K562 (cell line): ENCODE measurements around the gene INS. TPM values are rescaled to one million over a fixed set of nuclear protein-coding genes. Genes with fewer than 3 reads are reported as not detected.

Experiments used
- ATAC-seq: fragments of 200-7000 bp; cut with Tn5 transposase; 3 replicates; pipeline ENCODE4 v1.9.1; 2020; ENCODE audit warnings: moderate library complexity
- BruUV-seq: library from RNA; stranded (reverse); fragments of 400-500 nt; replicated peaks from 2 replicates; lab custom pipeline; 2021; lab: Mats Ljungman, UMichigan
- CTCF ChIA-PET: fragments of 300-600 bp; formaldehyde crosslinking; extraction: SDS; loops from one replicate; lab custom pipeline; 2021; ENCODE audit warnings: low intra/inter-chr PET ratio; lab: Yijun Ruan, JAX
- POLR2A ChIA-PET: fragments of 300-600, 350-650 bp; sonication (Branson Sonifier 250); formaldehyde crosslinking; extraction: SDS; loops from one replicate; lab custom pipeline; 2021; ENCODE audit warnings: antibody characterized with exemption, inconsistent platforms; lab: Yijun Ruan, JAX
- DNase-seq, 4 experiments: peaks; one replicate each; pipeline versions ENCODE4 v3.0.0 to v3.0.0-alpha.2; 2011 to 2018; ENCODE audit warnings: low spot score in 3 of 4, mixed read lengths in 3 of 4; ENCODE audit errors: extremely low read depth in 1 of 4
- FAIRE-seq: peaks from 2 replicates; lab custom pipeline; 2011; peaks lifted over from hg19 to GRCh38; lab: Jason Lieb, UNC
- H2AFZ ChIP-seq: 2 replicates; pipeline ENCODE4 v1.6.0; 2011; ENCODE audit warnings: low read depth, low read length, control low read depth, inconsistent platforms
- H3K27ac ChIP-seq: fragments of 200-600 bp; 3 replicates; pipeline ENCODE4 v1.8.0; 2011; ENCODE audit warnings: low read depth, mild to moderate bottlenecking, control low read depth, inconsistent platforms, low read length, moderate library complexity, mixed read lengths; ENCODE audit errors: extremely low read depth
- H3K27me3 ChIP-seq, 2 experiments: fragments of 300-600 bp in 1 of 2; 2 replicates in 1 of 2; 3 replicates in 1 of 2; pipeline versions ENCODE4 v1.6.0 to v1.8.0; 2011; ENCODE audit warnings: inconsistent platforms in 2 of 2, low read length in 2 of 2, mild to moderate bottlenecking in 1 of 2, mixed read lengths in 1 of 2, moderate library complexity in 1 of 2; ENCODE audit not compliant: control insufficient read depth in 2 of 2, insufficient read depth in 2 of 2
- H3K36me3 ChIP-seq: fragments of 300-600 bp; 3 replicates; pipeline ENCODE4 v1.8.0; 2011; ENCODE audit warnings: mild to moderate bottlenecking, low read length, inconsistent platforms; ENCODE audit not compliant: control insufficient read depth, insufficient read depth
- H3K4me1 ChIP-seq, 2 experiments: fragments of 200-600 bp in 1 of 2; replicated peaks in 1 of 2; 2 replicates in 1 of 2; 3 replicates in 1 of 2; pipeline versions ENCODE4 v1.5.1 to v1.8.0; 2011; ENCODE audit warnings: inconsistent platforms in 2 of 2, low read length in 2 of 2, mild to moderate bottlenecking in 1 of 2, mixed read lengths in 1 of 2, moderate library complexity in 1 of 2; ENCODE audit not compliant: control insufficient read depth in 2 of 2, insufficient read depth in 2 of 2
- H3K4me2 ChIP-seq: 2 replicates; pipeline ENCODE4 v1.6.1; 2011; ENCODE audit warnings: low read length, control low read depth, inconsistent platforms, mixed read lengths; ENCODE audit not compliant: insufficient read depth
- H3K4me3 ChIP-seq: fragments of 200-600 bp; sonication (generic), shearing (Covaris generic); 2 replicates; pipeline ENCODE4 v1.5.1; 2016; ENCODE audit warnings: control low read depth, inconsistent platforms
- H3K79me2 ChIP-seq: fragments of 200-600 bp; 3 replicates; pipeline ENCODE4 v1.8.0; 2011; ENCODE audit warnings: low read length, inconsistent platforms; ENCODE audit not compliant: control insufficient read depth, insufficient read depth
- H3K9ac ChIP-seq, 2 experiments: 2 replicates each; pipeline versions ENCODE4 v1.6.0 to v1.6.1; 2011; ENCODE audit warnings: low read depth in 2 of 2, low read length in 2 of 2, control low read depth in 1 of 2, inconsistent platforms in 1 of 2, mild to moderate bottlenecking in 1 of 2, mixed read lengths in 1 of 2; ENCODE audit not compliant: insufficient read depth in 1 of 2
- H3K9me1 ChIP-seq: one replicate; pipeline ENCODE4 v1.6.0; 2011; ENCODE audit warnings: inconsistent platforms, mild to moderate bottlenecking, low read length, moderate library complexity; ENCODE audit not compliant: control insufficient read depth, insufficient read depth
- H3K9me3 ChIP-seq: replicated peaks from 2 replicates; pipeline ENCODE4 v1.5.1; 2011; ENCODE audit warnings: low read depth, low read length, inconsistent platforms; ENCODE audit not compliant: control insufficient read depth, insufficient read depth
- H4K20me1 ChIP-seq: replicated peaks from 2 replicates; pipeline ENCODE4 v1.6.1; 2011; ENCODE audit warnings: low read length, inconsistent platforms, mixed read lengths; ENCODE audit not compliant: control insufficient read depth, insufficient read depth
- ATF4 ChIP-seq: fragments of 450-650 bp; formaldehyde crosslinking; IDR thresholded peaks from 2 replicates; pipeline ENCODE4 v1.4.0; 2022; ENCODE audit warnings: mild to moderate bottlenecking, moderate library complexity
- IFI16 ChIP-seq: fragments of 250-450 bp; sonication (Bioruptor Pico); IDR thresholded peaks from 2 replicates; pipeline ENCODE4 v2.1.2; 2022; ENCODE audit warnings: mild to moderate bottlenecking, inconsistent platforms
- NBN ChIP-seq: fragments of 450-650 bp; IDR thresholded peaks from 2 replicates; pipeline ENCODE4 v1.6.1; 2016; ENCODE audit warnings: low read depth, mild to moderate bottlenecking
- NCOA2 ChIP-seq, 2 experiments: fragments of 450-650 bp; IDR thresholded peaks; 2 replicates each; pipeline ENCODE4 v1.6.1; 2018; ENCODE audit warnings: mild to moderate bottlenecking in 2 of 2, moderate library complexity in 1 of 2; ENCODE audit not compliant: partially characterized antibody in 2 of 2
- NEUROD1 ChIP-seq: fragments of 150-350 bp; IDR thresholded peaks from 2 replicates; pipeline ENCODE4 v1.6.1; 2014; ENCODE audit warnings: borderline replicate concordance, low read length, low read depth; ENCODE audit not compliant: partially characterized antibody
- NR2C2 ChIP-seq, 2 experiments: fragments of 200-800 bp in 1 of 2; sonication (Bioruptor generic) in 1 of 2; sonication (generic) in 1 of 2; formaldehyde crosslinking in 1 of 2; IDR thresholded peaks; 2 replicates each; pipeline versions ENCODE4 v1.6.1 to v1.8.0; 2016 to 2022; ENCODE audit warnings: mild to moderate bottlenecking in 1 of 2, missing compliant biosample characterization in 1 of 2, missing genetic modification characterization in 1 of 2, missing genetic modification reagents in 1 of 2
- PHF20 ChIP-seq: fragments of 450-650 bp; IDR thresholded peaks from 2 replicates; pipeline ENCODE4 v1.6.1; 2018; ENCODE audit not compliant: partially characterized antibody
- SAFB2 ChIP-seq: fragments of 200-400 bp; formaldehyde crosslinking; IDR thresholded peaks from 2 replicates; pipeline ENCODE4 v1.6.1; 2018; ENCODE audit warnings: borderline replicate concordance, low read length, low read depth, moderate library complexity; ENCODE audit not compliant: severe bottlenecking
- SMC3 ChIP-seq: conservative IDR thresholded peaks from 2 replicates; pipeline ENCODE4 v1.6.1; 2011; ENCODE audit warnings: low read depth, low read length, improper control_type of control experiment; ENCODE audit not compliant: insufficient read depth
- SRSF1 ChIP-seq: fragments of 200-400 bp; formaldehyde crosslinking; IDR thresholded peaks from 2 replicates; pipeline ENCODE4 v1.6.1; 2017; ENCODE audit warnings: mild to moderate bottlenecking, low read depth, low read length, moderate library complexity
- ZNF12 ChIP-seq: sonication (generic); formaldehyde crosslinking; IDR thresholded peaks from 2 replicates; pipeline ENCODE4 v1.4.0; 2020; ENCODE audit warnings: mild to moderate bottlenecking, missing genetic modification reagents
- ZNF445 ChIP-seq: fragments of 250-450 bp; sonication (Bioruptor Pico); IDR thresholded peaks from 2 replicates; pipeline ENCODE4 v1.4.0; 2020; ENCODE audit warnings: low read depth, mild to moderate bottlenecking, moderate library complexity
- ZNF699 ChIP-seq: fragments of 250-450 bp; sonication (Bioruptor Pico); IDR thresholded peaks from 2 replicates; pipeline ENCODE4 v1.8.0; 2021; ENCODE audit warnings: mild to moderate bottlenecking, moderate library complexity; ENCODE audit not compliant: insufficient replicate concordance
- WGBS: fragments of 100-300 bp; shearing (Covaris generic); methylation state at CpG from one replicate; pipeline ENCODE4 v1.1.6; 2016; ENCODE audit warnings: low coverage, mixed read lengths; ENCODE audit not compliant: insufficient coverage; ENCODE audit errors: missing lambda C conversion rate; 5-methylcytosine and 5-hydroxymethylcytosine counted together
- in situ Hi-C: fragments of 300-500 bp; cut with MboI; formaldehyde crosslinking; loops from 4 replicates; pipeline ENCODE4 v1.15.0; 2018; ENCODE audit warnings: inconsistent platforms, mixed read lengths
- intact Hi-C: fragments of 100-400 bp; cut with micrococcal nuclease; formaldehyde crosslinking; loops from 2 replicates; pipeline ENCODE4 v1.14.2; 2022
- polyA plus RNA-seq, 8 experiments: library from polyadenylated mRNA; depleted of rRNA in 4 of 8; stranded (reverse) in 5 of 8; unstranded in 3 of 8; fragments of >200 nt; fragmentation: Nextera tagmentation in 2 of 8; fragmentation: Illumina TruSeq in 1 of 8; extraction: Ambion mirVana in 2 of 8; extraction: Trizol in 1 of 8; gene quantifications; 2 replicates each; pipeline versions ENCODE4 v1.2.1 to v1.2.3, GENCODE V29; 2011 to 2014; ENCODE audit warnings: inconsistent platforms in 1 of 8, missing spikeins in 1 of 8
- total RNA-seq, 7 experiments: library from RNA; depleted of rRNA in 6 of 7; stranded (reverse); fragments of >200 nt in 6 of 7; fragmentation: Illumina TruSeq in 2 of 7; extraction: Trizol in 2 of 7; gene quantifications; 2 replicates each; pipeline versions ENCODE4 v1.2.1 to v1.2.3, GENCODE V29; 2011 to 2021; ENCODE audit warnings: low replicate concordance in 1 of 7
- TF ChIP-seq, protein P1 (sequence below): sonication (generic); formaldehyde crosslinking; IDR thresholded peaks from 2 replicates; pipeline ENCODE4 v1.8.0; 2023; ENCODE audit warnings: mild to moderate bottlenecking, missing genetic modification reagents

INS gene
- total and polyA plus RNA-seq, 9 of the 15 experiments (the other 6 are each of a cell fraction or from before 2014, with no cell fraction given) = not detected

GRCh38 chr11:2174361-2174760, 13.4 kb upstream of the INS start:
- TF ChIP-seq NCOA2 (IDR thresholded peaks at IDR 0.05; ENCODE audit: partially characterized antibody in 2 of 2) = no peak
- no peak for TF ChIP-seq SMC3
- no peak for TF ChIP-seq NR2C2 (CRISPR knock-in tag; IDR thresholded peaks at IDR 0.05)
- TF ChIP-seq NR2C2 (tag; IDR thresholded peaks at IDR 0.05) = no peak
- no peak for TF ChIP-seq SRSF1
- TF ChIP-seq PHF20 = no peak
- TF ChIP-seq ZNF699 (CRISPR knock-in tag) = no peak
- TF ChIP-seq, protein P1, sequence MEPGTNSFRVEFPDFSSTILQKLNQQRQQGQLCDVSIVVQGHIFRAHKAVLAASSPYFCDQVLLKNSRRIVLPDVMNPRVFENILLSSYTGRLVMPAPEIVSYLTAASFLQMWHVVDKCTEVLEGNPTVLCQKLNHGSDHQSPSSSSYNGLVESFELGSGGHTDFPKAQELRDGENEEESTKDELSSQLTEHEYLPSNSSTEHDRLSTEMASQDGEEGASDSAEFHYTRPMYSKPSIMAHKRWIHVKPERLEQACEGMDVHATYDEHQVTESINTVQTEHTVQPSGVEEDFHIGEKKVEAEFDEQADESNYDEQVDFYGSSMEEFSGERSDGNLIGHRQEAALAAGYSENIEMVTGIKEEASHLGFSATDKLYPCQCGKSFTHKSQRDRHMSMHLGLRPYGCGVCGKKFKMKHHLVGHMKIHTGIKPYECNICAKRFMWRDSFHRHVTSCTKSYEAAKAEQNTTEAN (CRISPR knock-in tag) = no peak
- TF ChIP-seq NBN = no peak
- TF ChIP-seq ZNF445 = no peak
- no peak for TF ChIP-seq IFI16 (CRISPR knock-in tag)
- TF ChIP-seq SAFB2 = no peak
- no peak for TF ChIP-seq ATF4
- TF ChIP-seq ZNF12 (CRISPR knock-in tag) = no peak
- TF ChIP-seq NEUROD1 = no peak
- Histone ChIP-seq H3K27me3 (peaks cover 7 to 47% of the 10 kb centered on the region in 2 experiments; a peak in 4 of 5 replicates), H3K36me3 (no peaks in the 10 kb centered on the region), H3K79me2 (no peaks in the 10 kb centered on the region), H3K27ac (no peak overlapping the region), H3K9me3 (no peaks in the 10 kb centered on the region; the same call in 1 of the 2 replicates), H2AFZ (no peak overlapping the region), H3K9me1 (no peaks in the 10 kb centered on the region), H3K4me3 (no peak overlapping the region), H3K9ac (no peak overlapping the region), H4K20me1 (no peaks in the 10 kb centered on the region; the same call in none of the 2 replicates), H3K4me1 (peaks cover 0 to 15% of the 10 kb centered on the region in 2 experiments; a peak in 2 of 5 replicates), H3K4me2 (no peak overlapping the region)
- ChIA-PET CTCF (no interaction called here), POLR2A (no interaction called here)
- intact Hi-C loops = no loop called here
- in situ Hi-C loops = no loop called here
- DNase-seq (no peak), ATAC-seq (no peak), FAIRE-seq (no peak)
- no TSS peak for BruUV-seq
- WGBS = 5% methylated on average over 11 of the region's 11 CpGs
